Suprapubic skin (tissue), 3 donors: ENCODE results near the gene CD47.

Source experiments
- CTCF ChIP-seq, 2 donors: fragments of 200-600 bp in 1 of 2; fragments of 450-650 bp in 1 of 2; sonication (generic) in 1 of 2; IDR thresholded peaks; one replicate each; pipeline ENCODE4 v1.5.1; 2016 to 2019; ENCODE audit warnings: antibody characterized with exemption in 2 of 2, mild to moderate bottlenecking in 1 of 2, moderate library complexity in 1 of 2
- POLR2A ChIP-seq, 2 donors: fragments of 450-650 bp; IDR thresholded peaks; one replicate each; pipeline ENCODE4 v1.6.1; 2017; ENCODE audit warnings: antibody characterized with exemption in 2 of 2, mild to moderate bottlenecking in 2 of 2, moderate library complexity in 2 of 2

- TF ChIP-seq CTCF (IDR thresholded peaks at IDR 0.05) = no peak
- TF ChIP-seq POLR2A (IDR thresholded peaks at IDR 0.05) = no peak
Measured at GRCh38 chr3:108053483-108053882, 37.3 kb downstream of the CD47 start.
